Activated CD8-positive, alpha-beta memory T cell treated with anti-CD3 and anti-CD28 coated beads, Interleukin-2, amount 50 U/mL, for 4 hours (primary cell): ENCODE results near the gene HERPUD1.
"Not testable (repeated sequence)": the region's sequence is repeated elsewhere in the genome, so short reads cannot be mapped to it uniquely, and the experiment has no call there.

Experiments used
- DNase-seq: peaks from one replicate; pipeline ENCODE4 v3.0.0-alpha.2; 2020

Gene HERPUD1, protein sequence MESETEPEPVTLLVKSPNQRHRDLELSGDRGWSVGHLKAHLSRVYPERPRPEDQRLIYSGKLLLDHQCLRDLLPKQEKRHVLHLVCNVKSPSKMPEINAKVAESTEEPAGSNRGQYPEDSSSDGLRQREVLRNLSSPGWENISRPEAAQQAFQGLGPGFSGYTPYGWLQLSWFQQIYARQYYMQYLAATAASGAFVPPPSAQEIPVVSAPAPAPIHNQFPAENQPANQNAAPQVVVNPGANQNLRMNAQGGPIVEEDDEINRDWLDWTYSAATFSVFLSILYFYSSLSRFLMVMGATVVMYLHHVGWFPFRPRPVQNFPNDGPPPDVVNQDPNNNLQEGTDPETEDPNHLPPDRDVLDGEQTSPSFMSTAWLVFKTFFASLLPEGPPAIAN

GRCh38 chr16:56931892-56932720 is at the start of gene HERPUD1:
TSS of gene HERPUD1 (plus strand) at chr16:56932142. CDS start at chr16:56932245, 103 bp downstream.
- peak; percentile 99 for DNase-seq

GRCh38 chr16:56883586-56883985 is 48.4 kb upstream of the HERPUD1 start:
- no peak for DNase-seq

DNA sequence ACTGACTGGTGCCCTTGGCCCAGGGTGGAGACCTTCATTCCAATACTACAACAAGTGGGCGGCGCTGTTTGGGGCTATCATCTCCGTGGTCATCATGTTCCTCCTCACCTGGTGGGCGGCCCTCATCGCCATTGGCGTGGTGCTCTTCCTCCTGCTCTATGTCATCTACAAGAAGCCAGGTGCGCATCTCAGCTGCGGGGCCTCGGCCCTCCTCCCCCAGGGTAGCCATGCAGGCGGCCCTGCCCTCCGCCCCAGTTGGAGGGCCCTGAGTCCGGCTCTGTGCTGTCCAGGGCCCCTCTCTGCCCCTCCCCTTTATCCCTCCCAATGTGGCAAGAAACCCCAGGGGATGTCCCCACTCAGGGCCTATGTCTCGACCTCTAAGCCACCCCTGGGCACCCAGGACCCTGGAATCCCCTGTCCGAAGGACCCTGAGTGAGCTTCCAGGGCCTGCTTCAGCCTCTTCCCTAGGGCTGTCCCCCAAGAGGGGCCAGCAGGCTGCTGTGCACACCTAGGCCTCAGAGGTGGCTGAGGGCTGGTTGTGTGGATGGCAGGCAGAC is 47.8 kb upstream of the HERPUD1 start:
- no peak for DNase-seq

DNA sequence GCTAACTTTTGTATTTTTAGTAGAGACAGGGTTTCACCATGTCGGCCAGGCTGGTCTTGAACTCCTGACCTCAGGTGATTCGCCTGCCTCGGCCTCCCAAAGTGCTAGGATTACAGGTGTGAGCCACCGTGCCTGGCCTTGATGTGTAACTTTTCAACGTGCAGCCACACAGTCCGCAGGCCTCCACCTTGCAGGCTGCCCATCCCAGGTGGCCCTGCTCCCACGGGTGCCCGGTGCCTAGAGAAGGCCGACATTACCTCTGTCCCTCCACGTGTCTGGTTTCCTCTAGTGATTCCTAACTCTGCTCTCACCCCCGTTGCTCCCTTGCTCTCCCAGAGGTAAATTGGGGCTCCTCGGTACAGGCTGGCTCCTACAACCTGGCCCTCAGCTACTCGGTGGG is 47.0 kb upstream of the HERPUD1 start:
- not testable (repeated sequence) for DNase-seq

GRCh38 chr16:56885446-56886162 is 46.3 kb upstream of the HERPUD1 start:
- DNase-seq, result no peak

DNA sequence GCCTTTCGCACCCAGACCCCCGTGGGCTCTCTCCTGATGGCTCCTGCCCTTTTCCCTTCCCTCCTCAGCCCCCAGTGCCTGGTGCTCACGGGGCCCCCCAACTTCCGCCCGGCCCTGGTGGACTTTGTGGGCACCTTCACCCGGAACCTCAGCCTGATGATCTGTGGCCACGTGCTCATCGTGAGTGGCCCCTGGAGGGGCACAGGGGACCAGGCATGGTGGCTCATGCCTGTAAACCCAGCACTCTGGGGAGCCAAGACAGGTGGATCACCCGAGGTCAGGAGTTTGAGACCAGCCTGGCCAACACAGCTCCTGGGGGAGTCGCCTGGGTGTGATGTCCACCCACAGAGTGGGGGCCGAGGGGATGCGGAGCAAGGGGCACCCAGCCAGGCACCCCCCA is 45.6 kb upstream of the HERPUD1 start:
- DNase-seq, result no peak

DNA sequence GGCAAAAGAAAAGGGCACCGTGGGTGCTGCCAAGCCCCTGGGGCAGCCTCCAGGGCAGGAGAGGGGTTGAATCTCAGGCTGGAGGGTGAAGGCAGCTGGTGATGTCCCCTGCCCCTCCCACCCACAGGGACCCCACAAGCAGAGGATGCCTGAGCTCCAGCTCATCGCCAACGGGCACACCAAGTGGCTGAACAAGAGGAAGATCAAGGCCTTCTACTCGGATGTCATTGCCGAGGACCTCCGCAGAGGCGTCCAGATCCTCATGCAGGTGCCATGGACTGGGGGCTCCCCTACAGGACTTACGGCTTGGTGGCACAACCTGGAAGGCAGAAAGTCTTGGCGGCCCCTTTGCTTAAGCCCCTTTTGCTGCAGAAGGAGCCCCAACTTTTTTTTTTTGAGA is 45.1 kb upstream of the HERPUD1 start:
- no peak for DNase-seq

- no peak for DNase-seq
Observed at GRCh38 chr16:56888806-56889205, 43.1 kb upstream of the HERPUD1 start.

GRCh38 chr16:56889206-56889605 is 42.7 kb upstream of the HERPUD1 start:
- no peak for DNase-seq

DNA sequence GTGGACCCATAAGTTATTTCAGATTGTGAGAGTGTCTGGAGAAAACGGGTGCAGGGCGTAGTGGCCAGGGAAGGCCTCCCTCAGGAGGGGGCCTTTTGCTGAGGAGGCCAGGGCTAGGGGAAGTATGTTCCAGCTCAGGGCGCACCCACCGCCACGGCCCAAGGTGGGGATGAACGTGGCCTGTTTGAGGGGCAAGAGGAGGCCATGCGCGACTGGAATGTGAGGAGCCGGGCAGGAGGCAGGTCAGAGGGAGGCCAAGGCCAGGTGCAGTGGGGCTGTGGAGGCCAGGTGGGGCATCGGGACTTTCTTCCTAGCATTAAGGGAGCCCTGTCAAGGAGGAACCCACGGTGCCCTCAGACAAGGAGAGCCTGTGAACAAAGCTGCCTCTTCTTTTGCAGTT is 40.3 kb upstream of the HERPUD1 start:
- no peak for DNase-seq

DNA sequence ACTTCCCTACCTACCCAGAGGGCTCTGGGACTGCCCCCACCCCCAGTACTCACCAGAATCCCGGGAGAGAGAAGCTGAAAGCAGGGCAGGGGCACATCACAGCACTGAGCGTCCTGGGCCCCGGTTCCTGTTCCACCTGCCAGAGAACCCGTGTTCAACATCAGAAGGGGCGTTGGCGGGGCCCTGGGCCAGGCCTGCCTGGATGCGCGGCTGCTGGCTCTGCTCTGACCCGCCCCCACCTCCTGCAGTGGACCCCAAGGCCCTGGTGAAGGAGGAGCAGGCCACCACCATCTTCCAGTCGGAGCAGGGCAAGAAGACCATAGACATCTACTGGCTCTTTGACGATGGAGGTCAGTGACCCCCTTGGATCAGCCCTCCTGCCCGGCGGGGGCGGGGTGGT is 39.2 kb upstream of the HERPUD1 start:
- DNase-seq, result no peak

- DNase-seq, result no peak
Observed at GRCh38 chr16:56894331-56894917, 37.5 kb upstream of the HERPUD1 start.

DNA sequence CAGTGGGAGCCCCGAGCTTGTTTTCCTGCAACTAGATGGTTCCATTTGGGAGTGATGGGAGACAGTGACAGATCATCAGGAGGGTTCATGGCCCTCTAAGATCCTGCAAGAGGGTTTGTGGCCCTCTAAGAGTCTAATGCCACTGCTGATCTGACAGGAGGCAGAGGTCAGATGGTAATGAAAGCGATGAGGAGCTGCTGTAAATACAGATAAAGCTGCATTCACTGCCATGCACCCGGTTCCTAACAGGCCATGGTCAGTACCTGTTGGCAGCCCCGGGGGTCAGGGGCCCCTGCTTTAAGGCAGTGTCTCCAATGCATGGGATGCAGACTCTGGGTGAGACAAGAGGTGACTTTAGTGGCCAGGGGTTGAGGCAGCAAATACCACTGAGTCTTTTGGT is 36.1 kb upstream of the HERPUD1 start:
- DNase-seq, result no peak

DNA sequence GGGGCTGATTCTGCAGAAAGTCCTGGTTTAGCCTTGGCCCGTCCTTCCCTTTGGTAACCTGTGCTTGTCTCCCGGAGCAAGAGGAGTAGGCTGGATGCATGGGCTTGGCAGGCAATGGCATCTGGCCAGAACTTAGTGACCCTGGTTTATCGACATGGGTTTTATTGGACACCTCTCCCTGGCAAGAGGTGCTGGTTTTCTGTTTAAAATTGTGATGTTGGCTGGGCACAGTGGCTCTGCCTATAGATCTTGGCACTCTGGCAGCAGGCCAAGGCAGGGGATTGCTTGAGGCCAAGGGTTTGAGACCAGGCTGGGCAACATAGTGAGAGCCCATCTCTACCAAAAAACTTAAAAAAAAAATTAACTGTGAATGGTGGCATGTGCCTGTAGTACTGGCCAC is 35.7 kb upstream of the HERPUD1 start:
- no peak for DNase-seq

DNA sequence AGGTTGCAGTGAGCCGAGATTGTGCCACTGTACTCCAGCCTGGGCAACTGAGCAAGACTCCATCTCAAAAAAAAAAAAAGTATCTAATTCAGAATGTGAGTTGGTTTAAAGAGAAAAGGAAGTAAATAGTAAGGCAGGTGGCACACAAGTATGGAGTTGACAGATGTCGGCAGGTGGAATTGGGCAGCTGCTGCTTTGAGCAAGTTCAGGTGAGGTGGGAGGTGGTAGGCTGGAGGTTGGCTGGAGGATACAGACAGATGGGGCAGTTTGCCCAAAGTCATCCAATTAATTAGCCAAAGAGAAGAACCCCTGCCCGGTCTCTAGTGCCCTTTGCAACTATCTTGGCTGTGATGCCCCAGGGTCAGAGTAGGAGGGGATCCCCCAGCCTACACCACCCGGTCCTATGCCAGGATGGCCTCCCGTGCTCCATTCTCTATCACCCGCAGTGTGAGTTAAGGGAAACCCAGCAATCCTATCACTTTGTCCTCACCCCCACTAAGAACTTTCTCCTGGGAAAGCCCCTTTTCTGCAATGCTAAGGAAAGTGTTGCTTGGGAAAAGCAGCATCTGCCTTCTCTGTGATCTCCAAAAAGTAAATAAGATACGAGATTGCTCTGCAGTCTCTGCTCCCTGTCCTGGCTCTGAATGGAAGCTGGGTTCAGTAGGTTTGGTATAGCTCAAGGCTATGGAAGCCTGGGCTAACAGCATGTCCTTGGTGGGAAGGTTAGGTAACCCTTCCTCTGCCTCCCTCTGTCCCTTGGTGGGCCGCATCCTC is 34.7 kb upstream of the HERPUD1 start:
- DNase-seq, result no peak

DNA sequence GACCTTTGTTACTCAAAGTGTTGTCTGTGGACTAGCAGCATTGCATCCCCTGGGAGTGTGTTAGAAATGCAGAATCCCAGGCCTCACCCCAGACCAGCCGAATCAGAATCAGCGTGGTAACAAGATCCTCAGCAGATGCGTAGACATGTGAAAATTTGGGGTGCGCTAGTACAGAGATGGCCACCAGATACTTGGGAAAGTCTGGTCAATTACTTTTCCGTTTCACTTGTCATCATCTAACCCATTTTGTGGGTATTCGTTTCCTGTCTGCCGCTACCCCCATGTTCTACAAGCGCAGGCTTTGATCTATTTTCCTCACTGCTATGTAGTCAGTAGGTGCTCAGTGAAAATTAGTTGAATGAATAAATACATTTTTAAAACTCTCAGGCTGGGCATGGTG is 33.1 kb upstream of the HERPUD1 start:
- no peak for DNase-seq

- no peak for DNase-seq
Observed at GRCh38 chr16:56903866-56904265, 28.1 kb upstream of the HERPUD1 start.

- no peak for DNase-seq
Observed at GRCh38 chr16:56907401-56907800, 24.5 kb upstream of the HERPUD1 start.

DNA sequence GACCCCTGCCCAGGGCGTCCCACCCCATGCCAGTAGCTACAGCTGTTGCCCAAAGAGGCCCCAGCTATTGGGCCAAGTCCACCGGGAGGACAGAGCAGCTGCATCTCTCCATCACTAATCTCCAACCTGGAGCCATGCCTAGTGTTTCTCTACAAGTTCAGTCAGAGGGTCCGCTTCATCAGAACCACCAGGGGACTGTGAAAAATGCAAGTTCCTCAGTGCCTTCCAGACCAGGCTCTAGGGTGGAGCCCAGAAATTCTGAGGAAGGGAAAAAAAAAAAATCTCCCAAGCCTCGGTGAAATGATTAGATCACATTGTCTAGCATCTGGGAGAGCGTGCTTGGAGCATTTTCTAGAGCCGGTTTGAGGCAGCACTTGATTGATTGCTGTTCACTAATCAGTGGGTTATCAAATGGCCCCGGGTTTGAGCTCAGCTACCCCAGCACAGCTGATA is 22.4 kb upstream of the HERPUD1 start:
- DNase-seq, result no peak

DNA sequence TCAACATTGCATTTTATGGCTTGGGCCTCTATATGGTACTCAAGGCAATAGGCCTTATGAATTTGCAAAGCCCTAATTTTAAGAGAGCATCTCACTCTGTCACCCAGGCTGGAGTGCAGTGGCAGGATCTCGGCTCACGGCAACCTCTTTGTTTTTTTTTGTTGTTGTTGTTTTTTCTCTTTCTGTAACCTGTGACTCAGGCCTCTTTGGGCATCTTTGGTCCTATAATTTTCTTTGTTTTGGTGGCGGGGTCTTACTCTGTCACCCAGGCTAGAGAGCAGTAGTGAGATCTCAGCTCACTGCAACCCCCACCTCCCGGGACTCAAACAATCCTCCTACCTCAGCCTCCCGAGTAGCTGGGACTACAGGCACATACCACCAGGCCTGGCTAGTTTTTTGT is 21.8 kb upstream of the HERPUD1 start:
- no peak for DNase-seq

DNA sequence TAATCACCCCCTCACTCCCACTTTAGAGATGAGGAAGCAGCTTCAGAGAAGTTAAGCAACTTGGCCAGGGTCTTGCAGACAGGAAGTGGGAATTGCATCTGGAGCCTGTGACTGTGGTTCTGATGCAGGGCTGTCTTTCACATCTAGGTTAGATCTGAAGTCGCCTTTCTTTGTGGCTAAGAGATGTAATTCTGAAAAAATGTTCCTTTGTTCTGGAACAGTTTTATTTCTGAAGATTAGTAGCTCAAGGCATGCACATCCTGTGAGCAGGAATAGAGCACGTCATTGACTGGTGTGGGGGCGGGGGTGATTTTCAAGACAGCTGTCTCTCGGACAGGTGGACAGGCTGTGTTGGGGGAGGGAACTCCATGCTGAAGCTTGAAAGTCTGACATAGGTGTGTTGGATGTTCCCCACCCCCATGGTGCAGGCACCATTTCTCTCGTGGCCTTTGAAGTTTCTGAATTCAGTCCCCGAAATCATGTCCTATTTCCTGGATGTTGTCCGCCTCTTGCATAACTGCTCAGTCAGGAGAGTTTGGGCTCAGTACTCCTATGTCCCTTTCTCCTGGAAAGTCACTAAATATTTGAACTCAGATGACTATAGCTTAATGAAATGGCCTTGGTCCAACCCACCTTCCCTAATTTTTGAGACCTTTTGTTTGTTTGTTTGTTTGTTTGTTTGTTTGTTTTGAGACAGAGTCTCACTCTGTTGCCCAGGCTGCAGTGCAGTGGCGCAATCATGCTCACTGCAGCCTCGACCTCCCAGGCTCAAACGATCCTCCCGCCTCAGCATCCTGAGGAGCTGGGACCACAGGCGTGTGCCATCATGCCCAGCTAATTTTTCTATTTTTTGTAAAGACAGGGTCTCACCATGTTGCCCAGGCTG is 21.0 kb upstream of the HERPUD1 start:
- DNase-seq, result no peak
